ENCODE measurements around the gene TRAP1.
A peak's percentile ranks its signal among the peaks of the same experiment; 100 is the strongest.
"Not testable (repeated sequence)": the region's sequence is repeated elsewhere in the genome, so short reads cannot be mapped to it uniquely, and the experiment has no call there.

The TRAP1 gene

GRCh38 chr16:3735541-3735940, 18.2 kb upstream of the TRAP1 start:
- no peak for DNase-seq

GRCh38 chr16:3734758-3735221, 17.5 kb upstream of the TRAP1 start:
- DNase-seq = no peak

GRCh38 chr16:3734084-3734757, 16.9 kb upstream of the TRAP1 start:
- DNase-seq = no peak

GRCh38 chr16:3732171-3732570, 14.8 kb upstream of the TRAP1 start:
- DNase-seq = no peak

GRCh38 chr16:3731126-3731935, 14.0 kb upstream of the TRAP1 start:
- DNase-seq = no peak

- DNase-seq = no peak
Observed at GRCh38 chr16:3730161-3731125, 13.1 kb upstream of the TRAP1 start.

GRCh38 chr16:3729161-3730112, 12.1 kb upstream of the TRAP1 start:
- DNase-seq = no peak

GRCh38 chr16:3728424-3729160, 11.3 kb upstream of the TRAP1 start:
- no peak for DNase-seq

- DNase-seq = no peak
Observed at GRCh38 chr16:3727806-3728381, 10.6 kb upstream of the TRAP1 start.

GRCh38 chr16:3726021-3726687, 8.8 kb upstream of the TRAP1 start:
- no peak for DNase-seq

GRCh38 chr16:3725276-3725675, 8.0 kb upstream of the TRAP1 start:
- no peak for DNase-seq

- DNase-seq = no peak
Observed at GRCh38 chr16:3722508-3722907, 5.2 kb upstream of the TRAP1 start.

GRCh38 chr16:3720418-3720817, 3.1 kb upstream of the TRAP1 start:
- no peak for DNase-seq

- no peak for DNase-seq
Observed at GRCh38 chr16:3718628-3719027, 1.3 kb upstream of the TRAP1 start.

- DNase-seq = no peak
Observed at GRCh38 chr16:3718019-3718391, 681 bp upstream of the TRAP1 start.

- DNase-seq = peak in 1 of 2 experiments; percentile 68
Observed at GRCh38 chr16:3716831-3717234, 491 bp downstream of the TRAP1 start.

GRCh38 chr16:3715430-3715829, 1.9 kb downstream of the TRAP1 start:
- DNase-seq = no peak

- DNase-seq = not testable (repeated sequence)
Observed at GRCh38 chr16:3714378-3714777, 2.9 kb downstream of the TRAP1 start.

- no peak for DNase-seq
Observed at GRCh38 chr16:3713587-3714242, 3.6 kb downstream of the TRAP1 start.
